ENCODE data around the gene ZNF79.

Gene ZNF79

GRCh38 chr9:127423934-127424675, at the start of gene ZNF79:
TSS of gene ZNF79 (plus strand) at chr9:127424382. CDS start at chr9:127424788, 406 bp downstream.
- DNase-seq: peak; percentile 85

- no peak for DNase-seq
Measured at GRCh38 chr9:127380479-127380878, 43.7 kb upstream of the ZNF79 start.

GRCh38 chr9:127382541-127382940, 41.6 kb upstream of the ZNF79 start:
- no peak for DNase-seq

- DNase-seq: no peak
Measured at GRCh38 chr9:127384016-127384730, 40.0 kb upstream of the ZNF79 start.

- DNase-seq: no peak
Measured at GRCh38 chr9:127384901-127385300, 39.3 kb upstream of the ZNF79 start.

- DNase-seq: no peak
Measured at GRCh38 chr9:127386249-127386648, 37.9 kb upstream of the ZNF79 start.

GRCh38 chr9:127386981-127387380, 37.2 kb upstream of the ZNF79 start:
- no peak for DNase-seq

GRCh38 chr9:127388037-127388855, 35.9 kb upstream of the ZNF79 start:
- DNase-seq: no peak

GRCh38 chr9:127388856-127389238, 35.3 kb upstream of the ZNF79 start:
- DNase-seq: no peak

- DNase-seq: no peak
Measured at GRCh38 chr9:127389381-127390247, 34.6 kb upstream of the ZNF79 start.

- no peak for DNase-seq
Measured at GRCh38 chr9:127390248-127390545, 34.0 kb upstream of the ZNF79 start.

- DNase-seq: no peak
Measured at GRCh38 chr9:127390563-127390962, 33.6 kb upstream of the ZNF79 start.

- no peak for DNase-seq
Measured at GRCh38 chr9:127392166-127392565, 32.0 kb upstream of the ZNF79 start.

GRCh38 chr9:127392976-127393375, 31.2 kb upstream of the ZNF79 start:
- no peak for DNase-seq

- no peak for DNase-seq
Measured at GRCh38 chr9:127393645-127394044, 30.5 kb upstream of the ZNF79 start.

GRCh38 chr9:127395497-127396252, 28.5 kb upstream of the ZNF79 start:
- no peak for DNase-seq

GRCh38 chr9:127396253-127396807, 27.9 kb upstream of the ZNF79 start:
- no peak for DNase-seq

GRCh38 chr9:127396808-127397645, 27.2 kb upstream of the ZNF79 start, which contains the start of gene SLC2A8:
TSS of gene SLC2A8 (plus strand) at chr9:127397169. CDS start at chr9:127397231, 62 bp downstream.
- peak; percentile 99 for DNase-seq

GRCh38 chr9:127397646-127398274, 26.4 kb upstream of the ZNF79 start:
- DNase-seq: peak; percentile 15

GRCh38 chr9:127398275-127398647, 25.9 kb upstream of the ZNF79 start:
- no peak for DNase-seq

Measured in NCI-H1105 treated with DMSO at 0.1 percent for 48 hours (cell line).